NT2/D1 (cell line): ENCODE measurements around the gene B4GALNT4.

ENCODE experiments used
- YY1 ChIP-seq: IDR thresholded peaks from 2 replicates; pipeline ENCODE4 v1.6.1; 2011; ENCODE audit not compliant: insufficient read length, insufficient read depth
- ZNF274 ChIP-seq: IDR thresholded peaks from 2 replicates; pipeline ENCODE4 v1.6.1; 2011; ENCODE audit warnings: mild to moderate bottlenecking, low read depth, low read length

- TF ChIP-seq YY1 (no peak), ZNF274 (no peak)
Observed at GRCh38 chr11:391117-392017, 22.1 kb downstream of the B4GALNT4 start.
